DOHH2 (cell line): Measurements from ENCODE around the gene CST8.
"Not testable (repeated sequence)": the region's sequence is repeated elsewhere in the genome, so short reads cannot be mapped to it uniquely, and the experiment has no call there.

ENCODE experiments used
- H3F3A ChIP-seq: fragments of 200-600 bp; sonication (generic), shearing (Covaris generic); 2 replicates; pipeline ENCODE4 v1.6.0; 2016; ENCODE audit warnings: antibody characterized with exemption, mild to moderate bottlenecking; ENCODE audit not compliant: control insufficient read depth, insufficient read depth
- H3K27ac ChIP-seq: fragments of 200-600 bp; sonication (generic); 2 replicates; pipeline ENCODE4 v1.5.1; 2014; ENCODE audit warnings: low read depth, mild to moderate bottlenecking, low read length, moderate library complexity
- H3K27me3 ChIP-seq: fragments of 200-600 bp; sonication (generic); 2 replicates; pipeline ENCODE4 v1.6.1; 2014; ENCODE audit warnings: mild to moderate bottlenecking, low read length, mixed read lengths; ENCODE audit not compliant: control insufficient read depth
- H3K36me3 ChIP-seq: fragments of 200-600 bp; sonication (generic); 2 replicates; pipeline ENCODE4 v1.6.1; 2014; ENCODE audit warnings: mild to moderate bottlenecking, low read length, moderate library complexity, mixed read lengths; ENCODE audit not compliant: control insufficient read depth
- H3K4me1 ChIP-seq: fragments of 200-600 bp; sonication (generic); 2 replicates; pipeline ENCODE4 v1.6.1; 2014; ENCODE audit warnings: mild to moderate bottlenecking, low read length, mixed read lengths; ENCODE audit not compliant: control insufficient read depth
- H3K4me2 ChIP-seq: fragments of 200-600 bp; sonication (generic); 2 replicates; pipeline ENCODE4 v1.6.0; 2014; ENCODE audit warnings: mild to moderate bottlenecking, low read length, moderate library complexity
- H3K4me3 ChIP-seq: fragments of 200-600 bp; sonication (generic); 2 replicates; pipeline ENCODE4 v1.5.1; 2014; ENCODE audit warnings: mild to moderate bottlenecking, low read length, mixed read lengths
- H3K79me2 ChIP-seq: fragments of 200-600 bp; sonication (generic); 2 replicates; pipeline ENCODE4 v1.6.1; 2014; ENCODE audit warnings: mild to moderate bottlenecking, low read length, mixed read lengths; ENCODE audit not compliant: control insufficient read depth
- H3K9me2 ChIP-seq: fragments of 200-600 bp; sonication (generic); replicated peaks from 2 replicates; pipeline ENCODE4 v1.6.1; 2014; ENCODE audit warnings: mild to moderate bottlenecking, low read length, mixed read lengths; ENCODE audit not compliant: control insufficient read depth
- H3K9me3 ChIP-seq: fragments of 200-600 bp; sonication (generic); 2 replicates; pipeline ENCODE4 v1.6.1; 2014; ENCODE audit warnings: antibody characterized with exemption, low read length, mixed read lengths; ENCODE audit not compliant: control insufficient read depth, insufficient read depth
- H4K20me1 ChIP-seq: fragments of 200-600 bp; sonication (generic); 2 replicates; pipeline ENCODE4 v1.6.0; 2014; ENCODE audit warnings: low read depth, mild to moderate bottlenecking, antibody characterized with exemption, low read length, moderate library complexity; ENCODE audit not compliant: control insufficient read depth, insufficient read depth
- EZH2phosphoT487 ChIP-seq: fragments of 200-600 bp; sonication (generic); IDR thresholded peaks from 2 replicates; pipeline ENCODE4 v1.6.1; 2017; ENCODE audit warnings: borderline replicate concordance, mild to moderate bottlenecking, antibody characterized with exemption, low read length, moderate library complexity, mixed read lengths
- TF ChIP-seq, protein P1 (sequence below): fragments of 200-600 bp; sonication (generic); IDR thresholded peaks from one replicate; pipeline ENCODE4 v1.5.1; 2014; ENCODE audit warnings: antibody characterized with exemption, mild to moderate bottlenecking, low read depth, low read length; ENCODE audit not compliant: poor library complexity, severe bottlenecking

Gene CST8

GRCh38 chr20:23459461-23460150, 31.3 kb upstream of the CST8 start:
- no peak overlapping the region for H3K27ac ChIP-seq

GRCh38 chr20:23461180-23461579, 29.7 kb upstream of the CST8 start:
- TF ChIP-seq, protein P1, sequence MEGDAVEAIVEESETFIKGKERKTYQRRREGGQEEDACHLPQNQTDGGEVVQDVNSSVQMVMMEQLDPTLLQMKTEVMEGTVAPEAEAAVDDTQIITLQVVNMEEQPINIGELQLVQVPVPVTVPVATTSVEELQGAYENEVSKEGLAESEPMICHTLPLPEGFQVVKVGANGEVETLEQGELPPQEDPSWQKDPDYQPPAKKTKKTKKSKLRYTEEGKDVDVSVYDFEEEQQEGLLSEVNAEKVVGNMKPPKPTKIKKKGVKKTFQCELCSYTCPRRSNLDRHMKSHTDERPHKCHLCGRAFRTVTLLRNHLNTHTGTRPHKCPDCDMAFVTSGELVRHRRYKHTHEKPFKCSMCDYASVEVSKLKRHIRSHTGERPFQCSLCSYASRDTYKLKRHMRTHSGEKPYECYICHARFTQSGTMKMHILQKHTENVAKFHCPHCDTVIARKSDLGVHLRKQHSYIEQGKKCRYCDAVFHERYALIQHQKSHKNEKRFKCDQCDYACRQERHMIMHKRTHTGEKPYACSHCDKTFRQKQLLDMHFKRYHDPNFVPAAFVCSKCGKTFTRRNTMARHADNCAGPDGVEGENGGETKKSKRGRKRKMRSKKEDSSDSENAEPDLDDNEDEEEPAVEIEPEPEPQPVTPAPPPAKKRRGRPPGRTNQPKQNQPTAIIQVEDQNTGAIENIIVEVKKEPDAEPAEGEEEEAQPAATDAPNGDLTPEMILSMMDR, result no peak
- TF ChIP-seq EZH2phosphoT487, result no peak
- Histone ChIP-seq H3F3A (no peaks in the 10 kb centered on the region), H3K27ac (no peak overlapping the region), H3K4me3 (no peak overlapping the region), H3K9me2 (no peaks in the 10 kb centered on the region), H3K9me3 (peaks cover 7% of the 10 kb centered on the region; the same call in 1 of the 2 replicates), H3K4me1 (no peaks in the 10 kb centered on the region), H3K4me2 (no peak overlapping the region), H4K20me1 (no peaks in the 10 kb centered on the region), H3K79me2 (no peaks in the 10 kb centered on the region), H3K27me3 (no peaks in the 10 kb centered on the region), H3K36me3 (no peaks in the 10 kb centered on the region)

More at GRCh38 chr20:23459461-23460150, 31.3 kb upstream of the CST8 start:
- H3K9me2 ChIP-seq, result no peaks in the 10 kb centered on the region
- H3K4me1 ChIP-seq, result no peaks in the 10 kb centered on the region
- H3K36me3 ChIP-seq, result no peaks in the 10 kb centered on the region
- no peak overlapping the region for H3K4me2 ChIP-seq
- no peaks in the 10 kb centered on the region for H3K79me2 ChIP-seq
- H4K20me1 ChIP-seq, result no peaks in the 10 kb centered on the region
- H3K9me3 ChIP-seq, result no peaks in the 10 kb centered on the region
- TF ChIP-seq, protein P1, result no peak
- TF ChIP-seq EZH2phosphoT487, result no peak
- H3K4me3 ChIP-seq, result no peak overlapping the region
- no peaks in the 10 kb centered on the region for H3K27me3 ChIP-seq
- no peaks in the 10 kb centered on the region for H3F3A ChIP-seq

DNA sequence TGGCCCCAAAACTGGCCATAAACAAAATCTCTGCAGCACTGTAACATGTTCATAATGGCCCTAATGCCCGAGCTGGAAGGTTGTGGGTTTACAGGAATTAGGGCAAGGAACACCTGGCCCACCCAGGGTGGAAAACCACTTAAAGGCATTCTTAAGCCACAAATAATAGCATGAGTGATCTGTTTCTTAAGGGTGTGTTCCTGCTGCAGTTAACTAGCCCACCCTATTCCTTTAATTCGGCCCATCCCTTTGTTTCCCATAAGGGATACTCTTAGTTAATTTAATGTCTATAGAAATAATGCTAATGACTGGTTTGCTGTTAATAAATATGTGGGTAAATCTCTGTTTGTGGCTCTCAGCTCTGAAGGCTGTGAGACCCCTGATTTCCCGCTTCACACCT, 24.0 kb upstream of the CST8 start:
- not testable (repeated sequence) for H3K4me3 ChIP-seq, H3F3A ChIP-seq, H3K4me2 ChIP-seq, H4K20me1 ChIP-seq, H3K9me2 ChIP-seq, H3K9me3 ChIP-seq, H3K27ac ChIP-seq, H3K27me3 ChIP-seq, H3K79me2 ChIP-seq, H3K4me1 ChIP-seq, H3K36me3 ChIP-seq

GRCh38 chr20:23472306-23472705, 18.6 kb upstream of the CST8 start:
- H3K9me2 ChIP-seq, H3K36me3 ChIP-seq, H3F3A ChIP-seq, H3K4me3 ChIP-seq, H3K4me1 ChIP-seq, H3K27me3 ChIP-seq, H3K9me3 ChIP-seq, H3K79me2 ChIP-seq, H4K20me1 ChIP-seq, H3K4me2 ChIP-seq, H3K27ac ChIP-seq: not testable (repeated sequence)

GRCh38 chr20:23473293-23473692, 17.6 kb upstream of the CST8 start:
- not testable (repeated sequence) for H3K36me3 ChIP-seq, H3K4me2 ChIP-seq, H3K27ac ChIP-seq, H3K4me1 ChIP-seq, H3K9me2 ChIP-seq, H3K27me3 ChIP-seq, H3K79me2 ChIP-seq, H4K20me1 ChIP-seq, H3K9me3 ChIP-seq, H3K4me3 ChIP-seq, H3F3A ChIP-seq
